Astrocyte of the spinal cord (primary cell): ENCODE measurements around the gene PDPK1.

Experiments
- DNase-seq: peaks from one replicate; pipeline ENCODE4 v3.0.0; 2011; ENCODE audit warnings: low read depth, low spot score
- H3K4me3 ChIP-seq: 2 replicates; pipeline ENCODE4 v1.5.1; 2011; ENCODE audit warnings: low read depth, mild to moderate bottlenecking, low read length, moderate library complexity
- in situ Hi-C: cut with HindIII; loops from 2 replicates; pipeline ENCODE4 v1.10.0; 2017; ENCODE audit warnings: low sequenced_read_pairs
- TF ChIP-seq, protein P1 (sequence below): IDR thresholded peaks from 2 replicates; pipeline ENCODE4 v1.5.1; 2012; ENCODE audit warnings: low read depth, mild to moderate bottlenecking, low read length, inconsistent platforms

The PDPK1 gene

DNA sequence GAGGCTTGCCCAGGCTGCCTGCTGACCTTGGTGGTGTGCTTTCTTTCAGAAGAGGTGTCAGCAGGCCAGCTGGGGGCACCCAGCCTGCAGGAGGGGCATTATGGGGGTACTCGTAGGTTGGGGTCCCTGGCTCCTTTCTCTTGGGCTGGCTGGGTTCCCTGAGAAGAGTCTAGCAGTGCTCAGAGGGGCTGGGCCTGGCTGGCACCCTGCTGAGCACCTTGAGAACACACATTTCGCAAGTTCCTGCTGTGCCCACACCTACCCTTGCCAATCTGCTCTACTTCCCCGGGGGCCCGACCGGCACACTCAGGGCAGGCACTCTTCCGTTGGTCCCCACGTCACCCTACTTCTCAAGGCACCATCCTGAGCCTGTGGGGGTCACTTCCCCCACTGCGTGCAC, 11.7 kb upstream of the PDPK1 start:
- in situ Hi-C loops, result no loop called here
- TF ChIP-seq, protein P1, sequence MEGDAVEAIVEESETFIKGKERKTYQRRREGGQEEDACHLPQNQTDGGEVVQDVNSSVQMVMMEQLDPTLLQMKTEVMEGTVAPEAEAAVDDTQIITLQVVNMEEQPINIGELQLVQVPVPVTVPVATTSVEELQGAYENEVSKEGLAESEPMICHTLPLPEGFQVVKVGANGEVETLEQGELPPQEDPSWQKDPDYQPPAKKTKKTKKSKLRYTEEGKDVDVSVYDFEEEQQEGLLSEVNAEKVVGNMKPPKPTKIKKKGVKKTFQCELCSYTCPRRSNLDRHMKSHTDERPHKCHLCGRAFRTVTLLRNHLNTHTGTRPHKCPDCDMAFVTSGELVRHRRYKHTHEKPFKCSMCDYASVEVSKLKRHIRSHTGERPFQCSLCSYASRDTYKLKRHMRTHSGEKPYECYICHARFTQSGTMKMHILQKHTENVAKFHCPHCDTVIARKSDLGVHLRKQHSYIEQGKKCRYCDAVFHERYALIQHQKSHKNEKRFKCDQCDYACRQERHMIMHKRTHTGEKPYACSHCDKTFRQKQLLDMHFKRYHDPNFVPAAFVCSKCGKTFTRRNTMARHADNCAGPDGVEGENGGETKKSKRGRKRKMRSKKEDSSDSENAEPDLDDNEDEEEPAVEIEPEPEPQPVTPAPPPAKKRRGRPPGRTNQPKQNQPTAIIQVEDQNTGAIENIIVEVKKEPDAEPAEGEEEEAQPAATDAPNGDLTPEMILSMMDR, result no peak
- H3K4me3 ChIP-seq, result no peak overlapping the region
- DNase-seq, result no peak

DNA sequence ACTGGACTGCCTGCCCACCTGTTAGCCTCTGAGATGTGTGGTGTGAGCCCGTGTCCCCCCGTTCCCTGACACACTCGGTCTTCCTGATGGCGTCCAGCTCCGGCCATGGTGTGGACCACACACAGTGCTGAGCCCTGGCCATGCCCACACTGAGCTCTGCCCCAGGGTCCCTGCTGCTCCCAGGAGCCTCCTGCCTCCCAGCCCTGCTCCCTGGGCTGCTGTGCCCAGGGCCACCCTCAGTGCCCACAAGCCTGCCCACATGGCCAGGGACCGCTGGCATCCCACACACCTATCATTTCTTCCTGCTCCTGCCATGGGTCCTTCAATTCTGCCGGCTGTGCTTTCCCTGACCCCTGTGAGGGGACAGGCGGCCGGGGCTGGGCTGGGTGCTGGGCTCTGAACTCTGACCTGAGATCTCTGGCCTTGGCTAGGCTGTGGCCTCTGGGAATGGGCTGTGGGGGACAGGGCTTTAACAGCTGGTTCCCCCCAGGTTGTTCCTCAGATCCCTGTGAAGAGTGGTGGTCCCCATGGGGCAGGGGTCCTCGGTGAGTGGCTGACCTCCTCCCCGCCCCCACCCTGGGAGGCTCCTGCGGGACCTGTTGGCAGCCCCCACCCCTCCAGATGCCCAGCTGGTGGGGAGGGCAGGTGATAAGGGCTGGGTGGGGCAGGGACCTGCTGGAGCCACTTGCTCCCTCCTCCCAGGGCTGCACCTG, 10.6 kb upstream of the PDPK1 start:
- no peak for DNase-seq
- in situ Hi-C loops, result no loop called here
- TF ChIP-seq, protein P1, result no peak
- no peak overlapping the region for H3K4me3 ChIP-seq

DNA sequence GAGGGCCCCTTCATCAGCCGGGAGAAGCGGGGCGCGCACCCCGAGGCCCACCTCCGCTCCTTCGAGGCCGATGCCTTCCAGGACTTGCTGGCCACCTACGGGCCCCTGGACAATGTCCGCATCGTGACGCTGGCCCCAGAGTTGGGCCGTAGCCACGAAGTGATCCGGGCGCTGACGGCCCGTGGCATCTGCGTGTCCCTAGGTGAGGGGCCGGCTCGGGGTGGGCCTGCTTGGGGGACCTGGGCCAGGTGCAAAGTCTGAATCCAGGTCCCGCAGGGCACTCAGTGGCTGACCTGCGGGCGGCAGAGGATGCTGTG, 10.1 kb upstream of the PDPK1 start:
- no peak for DNase-seq
- H3K4me3 ChIP-seq, result no peak overlapping the region
- in situ Hi-C loops, result no loop called here
- TF ChIP-seq, protein P1, result no peak

DNA sequence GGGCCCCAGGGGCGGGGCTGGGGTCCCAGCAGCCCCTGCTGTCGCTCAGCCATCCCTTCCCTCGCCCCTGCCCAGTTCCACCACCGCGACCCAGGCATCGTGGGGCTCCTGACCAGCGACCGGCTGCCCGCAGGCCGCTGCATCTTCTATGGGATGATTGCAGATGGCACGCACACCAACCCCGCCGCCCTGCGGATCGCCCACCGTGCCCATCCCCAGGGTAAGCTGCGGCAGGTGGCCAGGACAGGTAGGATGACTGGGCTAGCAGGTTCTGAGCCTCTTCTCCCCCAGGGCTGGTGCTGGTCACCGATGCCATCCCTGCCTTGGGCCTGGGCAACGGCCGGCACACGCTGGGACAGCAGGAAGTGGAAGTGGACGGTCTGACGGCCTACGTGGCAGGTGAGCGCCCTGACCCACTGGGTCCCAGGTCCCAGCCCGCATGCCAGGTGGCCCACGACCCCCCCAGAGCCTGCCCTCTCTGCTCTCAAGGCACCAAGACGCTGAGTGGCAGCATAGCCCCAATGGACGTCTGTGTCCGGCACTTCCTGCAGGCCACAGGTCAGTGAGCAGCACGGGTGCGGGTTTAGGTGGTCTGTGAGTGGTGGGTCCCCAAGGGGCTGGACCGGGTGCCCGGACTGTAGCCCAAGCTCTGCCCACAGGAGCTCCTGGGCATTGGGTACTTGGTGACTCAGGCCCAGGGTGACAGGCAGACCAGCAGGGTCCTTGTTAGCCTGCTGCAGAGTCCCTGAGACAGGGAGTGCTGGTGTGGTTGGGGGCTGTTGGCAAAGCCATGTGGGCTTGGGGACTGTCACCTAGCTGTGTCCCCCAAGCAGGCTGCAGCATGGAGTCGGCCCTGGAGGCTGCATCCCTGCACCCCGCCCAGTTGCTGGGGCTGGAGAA, 9.4 kb upstream of the PDPK1 start:
- TF ChIP-seq, protein P1, result no peak
- DNase-seq, result no peak
- H3K4me3 ChIP-seq, result no peak overlapping the region
- in situ Hi-C loops, result no loop called here

DNA sequence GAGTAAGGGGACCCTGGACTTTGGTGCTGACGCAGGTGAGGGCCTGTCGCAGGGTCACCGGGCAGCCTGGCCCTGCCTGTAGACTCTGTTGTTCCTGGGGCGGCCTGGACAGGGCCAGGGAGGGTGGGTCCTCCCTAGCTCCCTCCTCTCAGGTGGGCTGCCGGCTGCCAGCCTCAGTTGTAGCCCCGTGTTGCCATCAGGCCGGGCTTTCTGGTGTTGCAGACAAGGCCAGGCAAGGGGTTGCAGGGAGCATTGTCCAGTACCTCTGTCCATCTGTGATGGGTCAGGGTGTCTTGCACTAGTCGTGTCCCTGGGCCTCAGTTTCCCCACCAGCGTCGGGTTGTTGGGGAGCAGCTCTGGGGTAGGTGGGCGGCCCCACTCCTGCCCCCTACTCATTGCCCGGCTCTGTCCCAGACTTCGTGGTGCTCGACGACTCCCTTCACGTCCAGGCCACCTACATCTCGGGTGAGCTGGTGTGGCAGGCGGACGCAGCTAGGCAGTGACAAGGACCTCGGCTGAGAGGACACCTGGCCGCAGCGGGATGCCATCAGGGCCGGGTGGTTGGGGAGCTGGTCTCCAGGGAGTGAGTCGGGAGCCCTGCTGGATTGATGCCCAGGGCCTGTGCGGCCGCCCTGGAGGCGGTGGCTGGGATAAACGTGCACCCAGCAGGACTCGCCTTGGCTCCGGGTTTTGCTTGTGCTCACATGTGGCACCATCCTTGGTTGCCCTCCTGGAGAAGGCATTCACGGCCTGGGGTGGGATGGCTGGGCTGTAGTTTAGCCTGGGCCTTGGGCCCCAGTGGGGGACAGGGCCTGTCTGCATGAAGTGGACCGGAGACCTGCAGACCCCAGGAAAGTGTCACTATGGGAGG, 8.5 kb upstream of the PDPK1 start:
- H3K4me3 ChIP-seq, result no peak overlapping the region
- DNase-seq, result no peak
- TF ChIP-seq, protein P1, result no peak
- in situ Hi-C loops, result no loop called here

DNA sequence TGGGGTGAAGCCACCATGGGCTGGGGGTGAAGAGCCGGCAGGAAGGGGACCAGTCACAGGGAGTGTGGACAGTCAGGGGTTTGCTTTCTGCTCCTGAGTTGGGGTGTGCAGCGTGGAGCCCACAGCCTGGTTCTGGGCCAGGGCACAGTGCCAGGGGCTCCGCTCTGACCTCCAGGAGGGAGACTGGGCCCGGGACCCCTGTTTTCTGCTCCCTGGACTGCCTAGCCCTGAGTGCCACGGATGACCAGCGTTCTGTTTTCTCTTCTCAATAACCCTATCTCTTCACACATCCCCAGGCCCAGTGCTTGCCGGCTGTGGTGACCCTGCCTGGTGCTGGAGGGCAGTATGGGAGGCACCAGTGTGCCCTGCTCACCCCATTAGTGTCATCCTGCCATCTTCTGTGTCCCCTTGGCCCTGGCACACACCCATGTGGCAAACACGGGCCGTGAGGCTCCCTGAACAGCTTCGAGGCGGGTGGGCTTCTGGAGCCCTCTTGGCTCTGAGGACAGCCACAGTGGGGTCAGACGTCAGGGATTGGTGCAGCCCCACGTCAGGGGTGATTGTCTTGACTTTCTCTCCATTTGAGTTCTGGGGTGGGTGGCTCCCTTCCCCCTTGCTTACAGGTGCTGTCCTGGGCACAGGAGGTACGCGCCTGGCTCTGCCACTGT, 7.7 kb upstream of the PDPK1 start:
- in situ Hi-C loops, result no loop called here
- DNase-seq, result no peak
- TF ChIP-seq, protein P1, result no peak
- no peak overlapping the region for H3K4me3 ChIP-seq
